ENCODE measurements around the gene MOV10L1.

DNA sequence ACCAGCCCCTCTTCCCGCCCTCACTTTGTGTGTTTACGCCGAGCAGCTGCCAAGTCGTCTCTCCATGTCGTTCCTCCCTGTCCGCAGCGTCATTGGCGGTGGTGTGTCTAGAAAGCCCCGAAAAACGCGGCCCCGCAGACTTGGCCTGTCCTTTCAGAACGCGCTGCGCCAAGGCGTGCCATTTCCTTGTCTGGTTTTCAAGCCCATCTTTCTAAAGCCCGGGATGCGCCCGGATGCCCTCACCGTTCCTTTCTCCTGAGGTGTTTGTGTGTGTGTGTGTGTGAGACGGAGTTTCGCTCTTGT lies 557 bp downstream of the MOV10L1 start:
- TF ChIP-seq, protein P1, sequence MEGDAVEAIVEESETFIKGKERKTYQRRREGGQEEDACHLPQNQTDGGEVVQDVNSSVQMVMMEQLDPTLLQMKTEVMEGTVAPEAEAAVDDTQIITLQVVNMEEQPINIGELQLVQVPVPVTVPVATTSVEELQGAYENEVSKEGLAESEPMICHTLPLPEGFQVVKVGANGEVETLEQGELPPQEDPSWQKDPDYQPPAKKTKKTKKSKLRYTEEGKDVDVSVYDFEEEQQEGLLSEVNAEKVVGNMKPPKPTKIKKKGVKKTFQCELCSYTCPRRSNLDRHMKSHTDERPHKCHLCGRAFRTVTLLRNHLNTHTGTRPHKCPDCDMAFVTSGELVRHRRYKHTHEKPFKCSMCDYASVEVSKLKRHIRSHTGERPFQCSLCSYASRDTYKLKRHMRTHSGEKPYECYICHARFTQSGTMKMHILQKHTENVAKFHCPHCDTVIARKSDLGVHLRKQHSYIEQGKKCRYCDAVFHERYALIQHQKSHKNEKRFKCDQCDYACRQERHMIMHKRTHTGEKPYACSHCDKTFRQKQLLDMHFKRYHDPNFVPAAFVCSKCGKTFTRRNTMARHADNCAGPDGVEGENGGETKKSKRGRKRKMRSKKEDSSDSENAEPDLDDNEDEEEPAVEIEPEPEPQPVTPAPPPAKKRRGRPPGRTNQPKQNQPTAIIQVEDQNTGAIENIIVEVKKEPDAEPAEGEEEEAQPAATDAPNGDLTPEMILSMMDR (IDR thresholded peaks at IDR 0.05), result no peak
- TF ChIP-seq POLR2A (IDR thresholded peaks at IDR 0.05), result no peak

Measured in heart left ventricle (tissue), 13 donors.